T-helper 22 cell (primary cell): ENCODE measurements around the gene EID2.

Experiments used
- DNase-seq: peaks from one replicate; pipeline ENCODE4 v3.0.0-alpha.2; 2020; ENCODE audit warnings: low read depth

The EID2 gene

GRCh38 chr19:39533791-39534190 is 6.2 kb downstream of the EID2 start:
- DNase-seq: no peak

DNA sequence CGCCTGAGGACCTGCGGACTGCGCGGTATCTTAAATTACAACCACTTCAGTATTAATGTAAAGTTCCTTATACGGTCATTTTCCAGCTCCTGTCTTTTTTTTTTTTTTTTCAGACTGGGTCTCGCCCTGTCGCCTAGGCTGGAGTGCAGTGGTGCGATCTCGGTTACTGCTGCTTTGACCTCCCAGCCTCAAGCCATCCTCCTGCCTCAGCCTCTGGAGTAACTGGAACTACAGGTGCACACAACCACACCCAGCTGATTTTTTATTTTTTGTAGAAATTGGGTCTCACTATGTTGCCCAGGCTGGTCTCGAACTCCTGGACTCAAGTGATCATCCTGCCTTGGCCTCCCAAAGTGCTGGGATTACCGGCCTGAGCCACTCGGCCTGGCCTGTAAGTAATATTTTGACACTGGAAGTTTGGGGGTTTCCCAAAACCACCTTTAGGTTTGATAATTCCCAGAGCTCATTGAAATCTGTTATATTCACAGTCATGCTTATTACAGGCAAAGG is 6.9 kb downstream of the EID2 start:
- DNase-seq: no peak

DNA sequence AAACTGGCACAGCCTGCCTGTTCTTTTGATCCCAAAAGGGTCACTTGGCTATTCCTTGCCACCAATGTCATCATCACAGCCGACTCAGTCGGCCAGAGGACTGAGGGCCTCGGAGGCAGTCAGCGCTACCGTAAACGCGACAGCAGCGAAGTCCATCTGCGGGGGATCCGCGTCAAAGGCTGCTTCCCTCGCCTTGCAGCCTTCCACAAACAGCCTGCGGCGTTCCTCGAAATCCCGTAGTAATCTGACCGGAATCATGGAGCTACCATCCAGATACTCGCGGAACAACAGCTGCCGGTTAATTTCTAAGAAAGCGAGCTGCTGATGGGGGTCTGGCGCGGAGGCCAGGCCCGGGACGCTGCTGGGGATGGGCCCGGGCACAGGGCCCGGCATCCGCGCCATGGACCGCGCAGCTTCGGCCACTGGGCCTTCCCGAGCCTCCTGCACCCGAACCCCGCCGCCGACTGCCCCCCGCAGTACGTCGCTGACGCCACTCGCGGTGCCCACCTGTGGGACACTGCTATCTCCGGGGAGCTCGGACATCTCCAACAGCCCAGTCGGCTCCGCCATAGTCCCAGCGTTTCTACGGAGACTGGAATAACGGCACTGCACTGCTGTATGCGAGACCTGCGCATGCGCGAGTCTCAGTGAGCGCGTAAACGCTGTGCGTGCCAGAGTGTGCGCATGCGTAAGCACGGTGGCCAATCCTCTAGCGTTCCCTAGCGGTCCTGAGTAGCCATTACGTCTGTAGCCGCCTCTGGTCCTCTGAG is 7.5 kb downstream of the EID2 start, which contains the start of gene EID2B:
TSS of gene EID2B (minus strand) at position 620 of the 770 bp plus-strand sequence. CDS start at position 570, 50 bp downstream.
- peak; percentile 89 for DNase-seq

GRCh38 chr19:39531834-39532232 is 8.1 kb downstream of the EID2 start:
- DNase-seq: no peak

GRCh38 chr19:39525205-39525604 is 14.8 kb downstream of the EID2 start:
- DNase-seq: no peak

DNA sequence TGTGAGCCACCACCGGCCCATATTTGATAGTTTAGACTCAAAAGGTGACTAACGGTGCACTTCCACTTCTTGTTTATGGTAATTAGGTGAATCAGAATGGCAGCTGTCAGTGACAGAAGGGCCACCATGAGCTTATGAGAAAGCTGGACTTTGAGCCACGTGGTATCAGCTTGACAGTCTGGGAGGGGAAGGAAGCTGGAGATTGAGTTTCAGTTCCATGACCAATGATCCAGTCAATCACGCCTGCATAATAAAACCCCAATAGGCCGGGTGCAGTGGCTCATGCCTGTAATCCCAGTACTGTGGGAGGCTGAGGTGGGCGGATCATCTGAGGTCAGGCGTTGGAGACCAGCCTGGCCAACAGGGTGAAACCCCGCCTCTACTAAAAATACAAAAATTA is 15.5 kb downstream of the EID2 start:
- DNase-seq: no peak

GRCh38 chr19:39520541-39521484 is 19.1 kb downstream of the EID2 start:
- no peak for DNase-seq

GRCh38 chr19:39518975-39519374 is 21.0 kb downstream of the EID2 start:
- DNase-seq: no peak

DNA sequence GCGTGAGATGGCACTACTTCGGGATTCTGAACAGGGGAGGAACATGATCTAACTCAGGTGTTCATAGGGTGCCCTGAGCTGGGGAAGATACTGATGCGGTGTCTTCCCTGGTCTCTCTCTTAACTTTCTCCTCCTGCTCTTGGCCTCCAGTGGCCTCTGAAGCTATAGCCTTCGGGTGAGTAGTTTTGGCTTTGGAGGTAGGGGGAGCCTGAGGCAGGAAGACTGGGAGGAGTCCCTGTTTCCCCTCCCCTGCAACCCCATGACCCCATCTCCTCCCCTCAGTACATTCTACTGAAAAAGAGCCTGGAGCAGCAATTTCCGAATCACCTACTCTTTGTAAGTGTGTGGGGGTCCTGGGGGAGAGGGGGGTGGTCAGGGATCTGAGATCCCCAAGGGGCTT is 21.5 kb downstream of the EID2 start:
- DNase-seq: no peak

DNA sequence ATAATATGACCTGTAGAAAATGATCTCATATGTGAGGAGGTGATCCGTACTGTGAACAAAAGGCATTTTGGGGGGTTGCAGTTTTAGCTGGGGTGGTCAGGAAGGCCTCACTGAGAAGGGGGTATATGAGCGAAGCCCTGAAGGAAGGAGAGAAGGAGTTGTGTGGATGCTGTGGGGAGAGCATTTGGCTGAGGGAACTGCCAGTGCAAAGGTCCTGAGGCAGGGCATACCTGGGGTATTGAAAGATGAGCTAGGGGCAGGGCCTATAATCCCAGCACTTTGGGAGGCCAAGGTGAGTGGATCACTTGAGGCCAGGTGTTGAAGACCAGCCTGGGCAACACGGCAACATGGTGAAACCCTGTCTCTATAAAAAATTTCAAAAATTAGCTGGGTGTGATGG is 22.5 kb downstream of the EID2 start:
- DNase-seq: no peak

GRCh38 chr19:39516270-39516669 is 23.7 kb downstream of the EID2 start:
- no peak for DNase-seq

DNA sequence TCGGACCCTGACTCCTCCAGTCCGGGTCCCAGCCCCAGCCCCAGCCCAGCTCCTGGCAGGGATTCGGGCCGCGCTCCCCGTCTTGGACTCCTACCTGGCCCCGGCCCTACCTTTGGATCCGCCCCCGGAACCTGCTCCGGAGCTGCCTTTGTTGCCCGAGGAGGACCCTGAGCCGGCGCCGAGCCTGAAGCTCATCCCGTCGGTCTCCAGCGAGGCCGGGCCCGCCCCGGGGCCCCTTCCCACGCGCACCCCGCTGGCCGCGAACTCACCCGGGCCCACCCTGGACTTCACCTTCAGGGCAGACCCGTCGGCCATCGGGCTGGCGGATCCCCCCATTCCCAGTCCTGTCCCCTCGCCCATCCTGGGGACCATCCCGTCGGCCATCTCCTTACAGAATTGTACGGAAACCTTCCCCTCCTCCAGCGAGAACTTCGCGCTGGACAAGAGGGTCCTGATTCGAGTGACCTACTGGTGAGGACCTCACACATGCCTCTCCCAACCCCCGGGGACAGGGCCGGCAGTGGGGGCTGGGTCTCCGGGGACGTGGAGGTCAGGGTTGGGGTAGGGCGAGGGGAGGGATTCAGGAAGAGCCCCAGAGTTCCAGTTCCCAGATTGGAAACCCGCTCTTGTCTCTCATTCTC is 24.3 kb downstream of the EID2 start:
- no peak for DNase-seq

DNA sequence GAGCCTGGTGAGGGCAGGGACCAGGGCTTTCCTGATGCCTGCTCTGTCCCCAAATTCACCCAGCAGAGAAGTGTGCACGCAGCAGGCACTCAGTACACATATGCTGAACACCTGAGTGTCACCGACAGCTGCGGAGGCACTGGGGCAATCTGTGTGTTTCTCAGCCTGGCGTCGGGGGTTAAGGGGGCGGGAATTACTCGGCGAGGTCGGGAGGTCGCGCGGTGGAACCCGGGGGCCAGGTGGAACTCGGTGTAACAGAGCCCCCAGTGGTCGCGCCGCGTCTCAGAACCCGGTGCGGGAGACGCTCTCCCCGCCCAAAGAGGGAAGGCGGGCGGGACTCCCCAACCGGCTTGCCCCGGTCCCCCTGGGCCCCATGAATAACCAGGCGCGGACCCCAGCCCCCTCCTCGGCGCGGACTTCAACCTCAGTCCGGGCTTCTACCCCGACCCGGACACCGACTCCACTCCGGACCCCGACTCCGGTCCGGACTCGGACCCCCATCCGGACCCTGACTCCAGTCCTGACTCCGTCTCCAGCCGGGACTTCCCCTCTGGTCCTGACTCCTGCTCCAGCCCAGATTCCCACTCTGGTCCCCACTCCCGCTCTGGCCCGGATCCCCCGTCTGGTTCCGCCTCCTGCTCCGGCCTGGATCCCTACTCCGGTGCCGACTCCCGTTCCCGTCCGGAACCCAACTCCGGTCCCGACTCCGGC is 25.0 kb downstream of the EID2 start, which contains the start of gene SELENOV:
TSS of gene SELENOV (plus strand) at position 300 of the 711 bp plus-strand sequence. CDS start at position 374, 74 bp downstream.
- no peak for DNase-seq

DNA sequence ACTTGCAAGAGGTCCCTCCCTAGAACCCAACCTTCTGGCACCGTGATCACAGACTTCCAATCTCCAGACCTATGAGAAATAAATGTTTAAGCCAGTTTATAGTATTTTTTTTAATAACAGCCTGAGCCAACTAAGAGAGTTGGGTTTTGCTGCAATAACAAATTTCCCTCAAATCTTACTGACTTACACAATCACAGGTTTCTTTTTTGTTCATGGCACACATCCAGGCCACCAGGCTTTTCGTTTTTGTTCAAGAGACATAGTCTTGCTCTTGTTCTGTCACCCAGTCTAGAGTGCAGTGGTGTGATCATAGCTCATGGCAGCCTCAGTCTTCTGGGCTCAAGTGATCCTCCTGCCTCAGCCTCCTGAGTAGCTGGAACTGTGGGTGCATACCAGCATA is 27.0 kb downstream of the EID2 start:
- no peak for DNase-seq

GRCh38 chr19:39509233-39509632 is 30.7 kb downstream of the EID2 start:
- no peak for DNase-seq

GRCh38 chr19:39508629-39509028 is 31.3 kb downstream of the EID2 start:
- no peak for DNase-seq

DNA sequence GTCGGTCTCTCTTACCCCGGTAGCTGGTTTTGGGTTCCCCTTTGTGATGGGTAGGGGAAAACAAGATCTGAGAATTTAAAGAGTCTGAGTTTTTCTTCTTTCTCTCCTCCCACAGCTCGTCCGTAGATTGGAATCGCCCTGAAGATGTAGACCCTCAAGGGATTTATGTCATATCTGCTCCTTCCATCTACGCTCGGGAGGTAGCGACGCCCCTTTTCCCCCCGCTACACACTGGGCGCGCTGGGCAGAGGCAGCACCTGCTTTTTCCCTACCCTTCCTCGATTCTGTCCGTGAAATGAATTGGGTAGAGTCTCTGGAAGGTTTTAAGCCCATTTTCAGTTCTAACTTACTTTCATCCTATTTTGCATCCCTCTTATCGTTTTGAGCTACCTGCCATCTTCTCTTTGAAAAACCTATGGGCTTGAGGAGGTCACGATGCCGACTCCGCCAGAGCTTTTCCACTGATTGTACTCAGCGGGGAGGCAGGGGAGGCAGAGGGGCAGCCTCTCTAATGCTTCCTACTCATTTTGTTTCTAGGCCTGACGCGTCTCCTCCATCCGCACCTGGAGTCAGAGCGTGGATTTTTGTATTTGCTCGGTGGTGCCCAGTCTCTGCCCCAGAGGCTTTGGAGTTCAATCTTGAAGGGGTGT is 32.1 kb downstream of the EID2 start:
- DNase-seq: no peak

- DNase-seq: no peak
Observed at GRCh38 chr19:39506944-39507714, 32.8 kb downstream of the EID2 start.

- DNase-seq: no peak
Observed at GRCh38 chr19:39506598-39506943, 33.4 kb downstream of the EID2 start.
